Measurements from ENCODE around the gene KCND1. TPM values are rescaled to one million over a fixed set of nuclear protein-coding genes. Genes with fewer than 3 reads are reported as not detected.

KCND1 gene
- total RNA-seq, 1 donor from 2014 or later = 2.5 TPM

- DNase-seq = peak; percentile 81
- Mint-ChIP-seq H3K4me1 (peaks cover 29% of the 10 kb centered on the region), H3K4me3 (peak overlapping the region; percentile 96), H3K36me3 (ENCODE audit: low read depth) (peaks cover 59% of the 10 kb centered on the region), H3K27ac (peak overlapping the region; percentile 95), H3K9me3 (no peaks in the 10 kb centered on the region), H3K27me3 (no peaks in the 10 kb centered on the region)
- intact Hi-C loops (cut with micrococcal nuclease) = loop anchor here (1.0 to 5.0 kb wide), 6 partner anchors 17 to 1703 kb away; partner anchors contain the start of genes CDK16, HDAC6 and TFE3
Measured at GRCh38 chrX:48919947-48920717, 51.5 kb downstream of the KCND1 start.

GRCh38 chrX:48919360-48919841 lies 52.2 kb downstream of the KCND1 start:
- intact Hi-C loops (cut with micrococcal nuclease) = loop anchor here (1.0 to 5.0 kb wide), 6 partner anchors 18 to 1702 kb away; partner anchors contain the start of genes CDK16, HDAC6 and TFE3
- Mint-ChIP-seq H3K27ac (peak overlapping the region; percentile 95), H3K36me3 (ENCODE audit: low read depth) (peaks cover 64% of the 10 kb centered on the region), H3K9me3 (no peaks in the 10 kb centered on the region), H3K27me3 (no peaks in the 10 kb centered on the region), H3K4me1 (peaks cover 29% of the 10 kb centered on the region), H3K4me3 (peak overlapping the region; percentile 96)
- no peak for DNase-seq

GRCh38 chrX:48918643-48919340 lies 52.9 kb downstream of the KCND1 start, which contains the start of gene PIM2:
TSS of gene PIM2 (minus strand) at chrX:48919024. CDS start at chrX:48918834, 190 bp downstream.
- peaks cover 64% of the 10 kb centered on the region for H3K36me3 Mint-ChIP-seq (ENCODE audit: low read depth)
- intact Hi-C loops (cut with micrococcal nuclease) = loop anchor here (1.0 to 5.0 kb wide), 6 partner anchors 19 to 1701 kb away; partner anchors contain the start of genes CDK16, HDAC6 and TFE3
- H3K4me1 Mint-ChIP-seq = peaks cover 30% of the 10 kb centered on the region
- DNase-seq = peak; percentile 97
- H3K27me3 Mint-ChIP-seq = no peaks in the 10 kb centered on the region
- peak within 1 kb of the TSS; percentile 96 for H3K4me3 Mint-ChIP-seq
- H3K9me3 Mint-ChIP-seq = no peaks in the 10 kb centered on the region
- H3K27ac Mint-ChIP-seq = peak within 1 kb of the TSS; percentile 95

- H3K36me3 Mint-ChIP-seq (ENCODE audit: low read depth) = peaks cover 69% of the 10 kb centered on the region
- H3K9me3 Mint-ChIP-seq = no peaks in the 10 kb centered on the region
- peak overlapping the region; percentile 96 for H3K4me3 Mint-ChIP-seq
- peaks cover 32% of the 10 kb centered on the region for H3K4me1 Mint-ChIP-seq
- no peak for DNase-seq
- H3K27me3 Mint-ChIP-seq = no peaks in the 10 kb centered on the region
- intact Hi-C loops (cut with micrococcal nuclease) = loop anchor here (5.0 kb wide), 3 partner anchors 116 to 1701 kb away; partner anchors contain the start of genes CDK16, HDAC6 and TFE3
- H3K27ac Mint-ChIP-seq = peak overlapping the region; percentile 95
Measured at GRCh38 chrX:48918301-48918642, 53.4 kb downstream of the KCND1 start.

GRCh38 chrX:48917139-48918001 lies 54.3 kb downstream of the KCND1 start:
- Mint-ChIP-seq H3K36me3 (ENCODE audit: low read depth) (peaks cover 71% of the 10 kb centered on the region), H3K27ac (peak overlapping the region; percentile 95), H3K9me3 (no peaks in the 10 kb centered on the region), H3K4me1 (peaks cover 32% of the 10 kb centered on the region), H3K27me3 (no peaks in the 10 kb centered on the region), H3K4me3 (peak overlapping the region; percentile 96)
- intact Hi-C loops (cut with micrococcal nuclease) = loop anchor here (1.0 to 5.0 kb wide), 4 partner anchors 26 to 1700 kb away; partner anchors contain the start of genes CDK16, HDAC6 and TFE3
- peak; percentile 96 for DNase-seq

GRCh38 chrX:48914593-48915493 lies 56.8 kb downstream of the KCND1 start:
- no peak for DNase-seq
- Mint-ChIP-seq H3K9me3 (no peaks in the 10 kb centered on the region), H3K4me3 (peak overlapping the region; percentile 96), H3K4me1 (peaks cover 34% of the 10 kb centered on the region), H3K36me3 (ENCODE audit: low read depth) (peaks cover 68% of the 10 kb centered on the region), H3K27me3 (no peaks in the 10 kb centered on the region), H3K27ac (peak overlapping the region; percentile 78)
- intact Hi-C loops (cut with micrococcal nuclease) = loop anchor here (5.0 kb wide), 3 partner anchors 113 to 1698 kb away; partner anchors contain the start of genes CDK16, HDAC6 and TFE3

- no peaks in the 10 kb centered on the region for H3K27me3 Mint-ChIP-seq
- peaks cover 31% of the 10 kb centered on the region for H3K4me1 Mint-ChIP-seq
- H3K9me3 Mint-ChIP-seq = no peaks in the 10 kb centered on the region
- peak overlapping the region; percentile 96 for H3K4me3 Mint-ChIP-seq
- peaks cover 65% of the 10 kb centered on the region for H3K36me3 Mint-ChIP-seq (ENCODE audit: low read depth)
- intact Hi-C loops (cut with micrococcal nuclease) = no loop called here
- peak overlapping the region; percentile 78 for H3K27ac Mint-ChIP-seq
- DNase-seq = no peak
Measured at GRCh38 chrX:48913605-48914366, 57.9 kb downstream of the KCND1 start.

GRCh38 chrX:48911412-48912182 lies 60.0 kb downstream of the KCND1 start, which contains the start of gene SLC35A2:
TSS of gene SLC35A2 (minus strand) at chrX:48911646. CDS start at chrX:48911636, 10 bp downstream.
- no peaks in the 10 kb centered on the region for H3K9me3 Mint-ChIP-seq
- intact Hi-C loops (cut with micrococcal nuclease) = loop anchor here (1.0 kb wide), 2 partner anchors 13 to 20 kb away; no protein-coding TSS in a partner anchor
- H3K4me3 Mint-ChIP-seq = peak within 1 kb of the TSS; percentile 96
- H3K27me3 Mint-ChIP-seq = no peaks in the 10 kb centered on the region
- H3K27ac Mint-ChIP-seq = peak within 1 kb of the TSS; percentile 96
- peaks cover 48% of the 10 kb centered on the region for H3K36me3 Mint-ChIP-seq (ENCODE audit: low read depth)
- peak; percentile 97 for DNase-seq
- peaks cover 30% of the 10 kb centered on the region for H3K4me1 Mint-ChIP-seq

Other genes with a start within 250 kb of the KCND1 start
- not detected in 2 replicates for gene GLOD5, start 210.1 kb downstream of the KCND1 start, total RNA-seq
- not detected in 2 replicates for gene GATA1, start 185.3 kb downstream of the KCND1 start, total RNA-seq
- 50.6 and 55.2 TPM in 2 replicates for gene HDAC6, start 169.8 kb downstream of the KCND1 start, total RNA-seq
- gene ERAS, start 145.3 kb downstream of the KCND1 start, total RNA-seq = not detected in 2 replicates
- 0.33 TPM in 1 of 2 replicates, not detected in the other for gene PCSK1N, start 136.2 kb downstream of the KCND1 start, total RNA-seq
- gene TIMM17B, start 74.1 kb downstream of the KCND1 start, total RNA-seq = 72.0 and 75.1 TPM in 2 replicates
- gene PQBP1, start 73.9 kb downstream of the KCND1 start, total RNA-seq = 104 and 114 TPM in 2 replicates
- gene SLC35A2, start 60.2 kb downstream of the KCND1 start, total RNA-seq = 19.5 and 22.8 TPM in 2 replicates
- 391 and 394 TPM in 2 replicates for gene PIM2, start 52.8 kb downstream of the KCND1 start, total RNA-seq
- gene OTUD5, start 14.2 kb downstream of the KCND1 start, total RNA-seq = 76.2 and 76.7 TPM in 2 replicates
- gene GRIPAP1, start 30.4 kb upstream of the KCND1 start, total RNA-seq = 85.7 and 87.3 TPM in 2 replicates
- 28.8 and 30.8 TPM in 2 replicates for gene TFE3, start 71.5 kb upstream of the KCND1 start, total RNA-seq
- 4.4 and 4.5 TPM in 2 replicates for gene CCDC120, start 87.2 kb upstream of the KCND1 start, total RNA-seq
- gene PRAF2, start 102.2 kb upstream of the KCND1 start, total RNA-seq = 12.5 and 15.9 TPM in 2 replicates
- 38.7 and 40.8 TPM in 2 replicates for gene WDR45, start 108.0 kb upstream of the KCND1 start, total RNA-seq
- gene GPKOW, start 151.9 kb upstream of the KCND1 start, total RNA-seq = 24.7 TPM in 2 replicates
- gene MAGIX, start 190.9 kb upstream of the KCND1 start, total RNA-seq = 0.96 and 1.1 TPM in 2 replicates
- gene PLP2, start 200.1 kb upstream of the KCND1 start, total RNA-seq = 84.4 and 91.4 TPM in 2 replicates
- gene PRICKLE3, start 214.5 kb upstream of the KCND1 start, total RNA-seq = 21.9 and 22.7 TPM in 2 replicates
- gene SYP, start 228.3 kb upstream of the KCND1 start, total RNA-seq = 4.9 and 5.3 TPM in 2 replicates

Data from activated CD4-positive, alpha-beta T cell treated with anti-CD3 and anti-CD28 coated beads, Interleukin-2, amount 10 ng/mL, durations not matched to agents 24 days and 14 days (primary cell).